Peyer's patch (tissue), 4 donors: ENCODE measurements around the gene DNMT3B. TPM values are rescaled to one million over a fixed set of nuclear protein-coding genes. Genes with fewer than 3 reads are reported as not detected.

Source experiments
- DNase-seq, 3 donors: peaks; one replicate each; pipeline ENCODE4 v3.0.0-alpha.2; 2017 to 2019
- H3K27ac ChIP-seq, 4 donors: fragments of 200-600 bp; sonication (generic); one replicate each; pipeline ENCODE4 v1.5.1; 2016 to 2019
- H3K27me3 ChIP-seq, 2 donors: fragments of 200-600 bp; sonication (generic); one replicate each; pipeline ENCODE4 v1.5.1; 2019
- H3K36me3 ChIP-seq, 3 donors: fragments of 200-600 bp; sonication (generic); one replicate each; pipeline ENCODE4 v1.5.1; 2016 to 2019
- H3K4me1 ChIP-seq, 4 donors: fragments of 200-600 bp; sonication (generic); one replicate each; pipeline ENCODE4 v1.5.1; 2016 to 2019
- H3K4me3 ChIP-seq, 4 donors: fragments of 200-600 bp; sonication (generic); 1 replicate in 3 of 4; 2 replicates in 1 of 4; pipeline ENCODE4 v1.5.1; 2016 to 2019; ENCODE audit warnings: mild to moderate bottlenecking in 1 of 4
- H3K9me3 ChIP-seq, 4 donors: fragments of 200-600 bp; sonication (generic); one replicate each; pipeline ENCODE4 v1.5.1; 2016 to 2019; ENCODE audit warnings: mild to moderate bottlenecking in 1 of 4
- CTCF ChIP-seq, 6 experiments: fragments of 450-650 bp in 4 of 6; fragments of 200-600 bp in 2 of 6; sonication (generic) in 1 of 6; IDR thresholded peaks; one replicate each; pipeline ENCODE4 v1.5.1; 2017 to 2019; ENCODE audit warnings: antibody characterized with exemption in 6 of 6, mild to moderate bottlenecking in 3 of 6, moderate library complexity in 1 of 6
- POLR2A ChIP-seq, 2 donors: fragments of 450-650 bp; IDR thresholded peaks; one replicate each; pipeline ENCODE4 v1.5.1; 2017; ENCODE audit warnings: antibody characterized with exemption in 2 of 2, mild to moderate bottlenecking in 2 of 2, moderate library complexity in 2 of 2
- total RNA-seq, 4 donors: library from RNA; depleted of rRNA; stranded (reverse); fragments of >200 nt; gene quantifications; one replicate each; pipeline ENCODE4 v1.1.0, GENCODE V29; 2016

DNMT3B gene
- total RNA-seq, 4 donors from 2014 or later, result 0.67 to 4.1 (median 0.86) TPM

GRCh38 chr20:32777177-32777956 is 15.2 kb downstream of the DNMT3B start:
- H3K9me3 ChIP-seq, result no peaks in the 10 kb centered on the region
- H3K4me3 ChIP-seq, result no peak overlapping the region
- H3K36me3 ChIP-seq, result no peaks in the 10 kb centered on the region
- H3K27ac ChIP-seq, result no peak overlapping the region
- no peak for TF ChIP-seq POLR2A (IDR thresholded peaks at IDR 0.05)
- TF ChIP-seq CTCF (IDR thresholded peaks at IDR 0.05), result no peak
- no peaks in the 10 kb centered on the region for H3K4me1 ChIP-seq
- no peak for DNase-seq
- no peaks in the 10 kb centered on the region for H3K27me3 ChIP-seq

- H3K9me3 ChIP-seq, result no peaks in the 10 kb centered on the region
- H3K4me3 ChIP-seq, result no peak overlapping the region
- TF ChIP-seq POLR2A (IDR thresholded peaks at IDR 0.05) (no peak), CTCF (IDR thresholded peaks at IDR 0.05) (no peak)
- H3K27ac ChIP-seq, result no peak overlapping the region
- H3K27me3 ChIP-seq, result no peaks in the 10 kb centered on the region
- no peak for DNase-seq
- no peaks in the 10 kb centered on the region for H3K4me1 ChIP-seq
- no peaks in the 10 kb centered on the region for H3K36me3 ChIP-seq
Observed at GRCh38 chr20:32779500-32780211, 17.5 kb downstream of the DNMT3B start.

GRCh38 chr20:32780278-32780677 is 18.1 kb downstream of the DNMT3B start:
- Histone ChIP-seq H3K4me3 (no peak overlapping the region), H3K36me3 (no peaks in the 10 kb centered on the region), H3K4me1 (no peaks in the 10 kb centered on the region), H3K27me3 (no peaks in the 10 kb centered on the region), H3K9me3 (no peaks in the 10 kb centered on the region), H3K27ac (no peak overlapping the region)
- no peak for DNase-seq
- TF ChIP-seq CTCF (IDR thresholded peaks at IDR 0.05), result no peak
- TF ChIP-seq POLR2A (IDR thresholded peaks at IDR 0.05), result no peak

- no peaks in the 10 kb centered on the region for H3K4me1 ChIP-seq
- no peak overlapping the region for H3K4me3 ChIP-seq
- H3K36me3 ChIP-seq, result no peaks in the 10 kb centered on the region
- no peaks in the 10 kb centered on the region for H3K9me3 ChIP-seq
- no peak overlapping the region for H3K27ac ChIP-seq
- DNase-seq, result no peak
- no peaks in the 10 kb centered on the region for H3K27me3 ChIP-seq
- TF ChIP-seq POLR2A (IDR thresholded peaks at IDR 0.05) (no peak), CTCF (IDR thresholded peaks at IDR 0.05) (no peak)
Observed at GRCh38 chr20:32780749-32781655, 18.8 kb downstream of the DNMT3B start.

GRCh38 chr20:32784369-32785080 is 22.3 kb downstream of the DNMT3B start:
- no peak for DNase-seq
- H3K36me3 ChIP-seq, result no peaks in the 10 kb centered on the region
- no peaks in the 10 kb centered on the region for H3K27me3 ChIP-seq
- no peaks in the 10 kb centered on the region for H3K4me1 ChIP-seq
- no peak overlapping the region for H3K4me3 ChIP-seq
- H3K9me3 ChIP-seq, result no peaks in the 10 kb centered on the region
- no peak for TF ChIP-seq POLR2A (IDR thresholded peaks at IDR 0.05)
- TF ChIP-seq CTCF (IDR thresholded peaks at IDR 0.05), result no peak
- no peak overlapping the region for H3K27ac ChIP-seq
